ENCODE measurements around the gene ART1.
"Not testable (repeated sequence)": the region's sequence is repeated elsewhere in the genome, so short reads cannot be mapped to it uniquely, and the experiment has no call there.

The ART1 gene

DNA sequence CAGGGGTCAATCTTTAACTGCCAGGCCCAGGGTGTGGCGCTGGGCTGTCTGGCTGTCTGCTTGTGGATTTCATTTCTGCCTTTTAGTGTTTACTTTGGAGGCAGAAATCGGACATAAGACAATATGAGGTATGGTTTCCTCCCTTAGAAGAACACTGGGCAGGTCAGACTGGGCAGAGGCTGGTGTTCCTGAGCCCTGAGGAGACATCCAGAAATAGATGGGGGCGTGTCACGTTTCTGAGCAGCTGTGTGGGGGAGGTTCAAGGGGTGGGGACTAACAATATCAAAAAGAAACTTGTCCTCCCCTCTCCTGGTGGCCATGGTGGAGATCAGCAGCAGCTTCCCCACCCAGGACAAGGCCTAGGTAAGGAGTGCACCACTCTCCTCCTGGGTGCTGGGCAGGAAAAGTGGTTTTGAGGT is at the start of gene ART1:
Gene ART1 (plus strand): TSS at position 312 of the 419 bp plus-strand sequence. CDS start 14,086 bp downstream, outside the sequence.
- FAIRE-seq = no peak

GRCh38 chr11:3597743-3598142 is 47.2 kb upstream of the ART1 start:
- not testable (repeated sequence) for FAIRE-seq

GRCh38 chr11:3600201-3600600 is 44.7 kb upstream of the ART1 start:
- not testable (repeated sequence) for FAIRE-seq

DNA sequence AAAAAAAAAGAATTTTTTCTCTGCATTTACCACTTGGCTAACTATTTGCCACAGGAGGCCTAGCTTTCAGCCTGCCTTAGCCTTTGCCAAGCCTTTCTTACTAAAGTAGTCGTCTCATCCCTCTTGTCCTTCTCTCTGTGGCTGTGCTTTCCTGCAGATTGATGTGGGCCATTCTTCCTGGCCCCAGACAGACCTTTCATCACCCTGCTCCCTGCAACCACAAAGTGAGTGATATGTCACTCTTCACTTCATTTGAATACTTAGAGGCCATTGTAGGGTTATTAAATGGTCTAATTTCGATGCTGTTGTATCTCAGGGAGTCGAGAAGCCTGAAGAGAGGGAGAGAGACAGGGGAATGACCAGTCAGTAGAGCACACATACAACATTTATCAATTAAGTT is 40.8 kb upstream of the ART1 start:
- no peak for FAIRE-seq

GRCh38 chr11:3605283-3605662 is 39.7 kb upstream of the ART1 start:
- FAIRE-seq = no peak

GRCh38 chr11:3605771-3606203 is 39.1 kb upstream of the ART1 start:
- no peak for FAIRE-seq

- FAIRE-seq = no peak
Measured at GRCh38 chr11:3609416-3610265, 35.3 kb upstream of the ART1 start.

- FAIRE-seq = no peak
Measured at GRCh38 chr11:3610846-3611245, 34.1 kb upstream of the ART1 start.

GRCh38 chr11:3611976-3612678 is 32.8 kb upstream of the ART1 start:
- FAIRE-seq = no peak

DNA sequence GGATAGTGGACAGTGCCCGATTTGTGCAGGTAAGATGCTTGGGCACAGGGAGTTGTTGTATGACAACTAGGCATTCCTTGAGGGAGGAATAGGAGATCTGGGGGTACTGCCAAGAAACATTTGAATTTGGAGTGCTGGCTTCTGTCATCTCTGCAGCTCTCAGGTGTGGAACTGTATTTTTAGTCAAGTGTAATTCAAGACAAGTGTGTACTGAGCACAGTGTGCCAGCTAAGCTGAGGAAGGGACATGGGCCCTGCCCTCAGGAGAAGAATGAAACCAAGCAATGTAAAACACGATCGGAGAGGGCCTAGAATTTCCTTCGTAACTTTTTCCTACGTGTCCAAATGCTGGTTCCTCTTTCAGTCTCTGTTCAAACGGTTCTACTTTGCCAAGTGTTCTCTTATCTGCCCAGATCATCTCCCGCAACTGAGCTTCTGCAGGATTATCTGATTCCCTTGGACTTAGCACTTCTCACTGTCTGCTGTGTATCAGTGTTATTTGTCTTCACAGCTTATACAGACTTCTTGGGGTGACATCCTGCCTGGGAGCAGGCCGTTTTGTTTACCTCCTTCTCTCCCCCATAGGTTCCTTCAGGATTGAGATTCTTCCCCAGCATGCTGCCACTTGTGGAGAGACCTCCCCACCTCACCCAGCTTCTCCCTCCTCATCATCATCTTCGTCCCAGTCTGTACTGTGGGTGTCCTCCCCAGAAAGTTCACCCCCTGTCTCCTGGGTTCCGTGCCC is 30.8 kb upstream of the ART1 start:
- FAIRE-seq = no peak

DNA sequence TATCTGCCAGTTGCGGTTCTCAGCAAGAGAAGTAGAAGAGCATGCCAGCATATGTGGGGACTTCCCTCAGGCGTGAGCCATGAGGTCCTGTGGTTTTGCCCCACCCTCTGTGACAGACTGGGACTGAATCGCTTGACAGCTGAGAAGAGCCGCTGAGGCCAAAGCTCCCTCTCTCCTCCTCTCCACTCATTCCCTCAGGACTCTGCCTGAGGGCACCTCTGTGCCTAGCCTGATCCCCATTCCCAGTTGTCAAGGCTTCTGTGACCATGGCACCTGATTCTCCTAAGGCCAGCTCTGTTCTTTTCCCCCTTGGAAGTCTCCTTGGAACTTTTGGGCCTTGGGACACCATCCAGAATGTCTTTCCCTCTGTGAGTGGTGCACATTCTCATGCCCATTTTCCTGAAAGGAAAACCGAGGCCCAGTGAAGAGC is 30.2 kb upstream of the ART1 start:
- no peak for FAIRE-seq

DNA sequence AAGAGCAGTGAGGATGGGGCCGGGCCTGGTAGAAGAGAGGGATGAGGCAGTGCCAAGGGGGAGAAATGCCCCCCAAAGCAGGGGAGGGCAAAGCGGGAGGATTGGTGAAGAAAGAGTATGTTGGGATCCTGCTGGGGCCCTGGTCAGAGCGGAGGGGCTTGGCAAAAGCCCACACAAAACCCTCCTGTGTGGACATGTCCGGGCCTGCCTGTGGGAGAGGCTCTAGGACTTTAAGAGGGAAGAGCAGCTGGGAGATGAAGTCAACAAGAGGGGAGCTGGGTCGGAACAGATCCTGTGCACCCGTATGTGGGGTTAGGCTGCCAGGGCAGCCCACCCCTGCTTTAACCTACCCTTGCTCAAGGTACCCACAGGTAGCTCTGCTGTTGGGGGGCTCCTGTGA is 28.9 kb upstream of the ART1 start:
- FAIRE-seq = no peak

GRCh38 chr11:3616721-3617460 is 28.0 kb upstream of the ART1 start:
- FAIRE-seq = no peak

DNA sequence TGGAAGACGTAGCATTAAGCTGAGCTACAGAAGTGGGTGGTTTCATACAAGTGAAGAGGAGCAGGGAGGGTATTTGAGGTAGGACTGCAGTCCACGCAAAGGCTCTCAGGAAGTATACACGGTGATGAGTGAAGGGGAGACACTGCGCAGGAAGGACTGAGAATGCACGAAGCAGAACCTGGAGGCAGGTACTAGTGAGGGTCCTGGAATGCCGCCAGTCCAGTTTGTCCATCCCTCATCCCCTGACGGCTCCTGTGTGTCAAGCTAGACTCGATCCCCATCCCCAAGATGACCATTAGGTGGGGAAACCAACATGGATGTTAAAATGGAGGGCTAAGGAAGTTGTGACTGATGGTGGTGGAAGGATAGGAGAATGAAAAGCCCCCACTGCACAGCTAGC is 26.9 kb upstream of the ART1 start:
- FAIRE-seq = no peak

DNA sequence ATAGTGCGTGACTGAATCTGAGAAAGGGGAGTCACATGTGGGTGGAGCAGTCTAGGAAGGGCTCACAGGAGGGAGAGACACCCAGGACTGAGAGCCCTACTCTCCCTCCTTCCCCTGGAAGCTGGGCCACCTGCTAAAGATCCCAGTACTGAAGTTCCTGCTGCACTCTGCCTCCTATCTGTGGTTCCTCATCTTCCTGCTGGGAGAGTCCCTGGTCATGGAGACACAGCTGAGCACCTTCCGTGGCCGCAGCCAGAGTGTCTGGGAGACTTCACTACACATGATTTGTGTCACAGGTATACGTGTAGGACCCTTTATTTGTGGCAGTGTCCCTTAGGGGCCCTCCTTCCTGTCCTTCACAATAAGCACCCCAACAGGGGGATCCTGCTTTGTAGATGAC is 22.4 kb upstream of the ART1 start:
- no peak for FAIRE-seq

DNA sequence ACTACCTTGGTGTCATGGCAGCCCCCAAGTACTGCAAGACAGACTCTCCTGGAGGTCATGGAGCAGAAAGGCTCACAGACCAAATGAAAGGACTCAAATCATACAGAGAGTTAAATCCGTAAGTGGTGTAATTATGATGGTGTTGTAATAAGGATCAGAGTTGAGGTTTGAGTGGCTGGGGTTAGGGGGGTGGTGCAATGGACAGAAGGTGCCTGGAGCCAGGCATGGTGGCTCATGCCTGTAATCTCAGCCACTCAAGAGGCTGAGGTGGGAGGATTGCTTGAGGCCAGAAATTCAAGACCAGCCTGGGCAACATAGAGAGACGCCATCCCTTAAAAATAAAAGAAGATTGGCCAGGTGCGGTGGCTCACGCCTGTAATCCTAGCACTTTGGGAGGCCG is 21.8 kb upstream of the ART1 start:
- no peak for FAIRE-seq

DNA sequence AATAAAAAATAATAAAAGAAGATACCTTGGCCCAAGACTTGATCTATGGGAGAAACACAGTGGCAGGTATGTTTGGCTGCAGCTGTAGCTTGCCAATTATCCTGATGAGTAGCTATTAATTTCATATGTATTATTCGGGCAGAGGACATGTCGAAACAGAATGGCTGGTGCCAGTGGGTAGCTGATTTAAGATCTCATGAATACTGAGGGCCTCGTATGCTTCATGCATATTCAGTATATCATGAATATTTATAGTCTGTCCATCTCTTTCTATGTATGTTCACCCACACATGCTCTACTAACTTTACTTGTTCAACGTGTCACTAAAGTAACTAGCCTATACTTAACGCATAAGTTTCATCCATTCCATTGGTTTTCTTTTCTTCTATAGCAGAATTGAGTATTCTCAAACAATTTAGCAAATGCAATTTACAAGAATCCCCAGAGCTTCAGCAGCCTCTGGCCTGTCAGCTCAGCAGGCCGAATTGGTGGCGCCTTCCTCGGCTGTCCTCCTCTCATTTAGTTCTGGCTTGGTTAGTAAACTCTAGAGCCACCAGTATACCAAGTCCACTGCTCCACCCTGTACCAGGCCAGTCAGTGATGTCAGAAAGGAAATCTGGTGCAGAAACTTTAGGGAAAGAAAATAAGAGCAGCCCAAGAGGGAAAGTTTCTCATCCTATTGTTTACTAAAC is 21.0 kb upstream of the ART1 start:
- no peak for FAIRE-seq

DNA sequence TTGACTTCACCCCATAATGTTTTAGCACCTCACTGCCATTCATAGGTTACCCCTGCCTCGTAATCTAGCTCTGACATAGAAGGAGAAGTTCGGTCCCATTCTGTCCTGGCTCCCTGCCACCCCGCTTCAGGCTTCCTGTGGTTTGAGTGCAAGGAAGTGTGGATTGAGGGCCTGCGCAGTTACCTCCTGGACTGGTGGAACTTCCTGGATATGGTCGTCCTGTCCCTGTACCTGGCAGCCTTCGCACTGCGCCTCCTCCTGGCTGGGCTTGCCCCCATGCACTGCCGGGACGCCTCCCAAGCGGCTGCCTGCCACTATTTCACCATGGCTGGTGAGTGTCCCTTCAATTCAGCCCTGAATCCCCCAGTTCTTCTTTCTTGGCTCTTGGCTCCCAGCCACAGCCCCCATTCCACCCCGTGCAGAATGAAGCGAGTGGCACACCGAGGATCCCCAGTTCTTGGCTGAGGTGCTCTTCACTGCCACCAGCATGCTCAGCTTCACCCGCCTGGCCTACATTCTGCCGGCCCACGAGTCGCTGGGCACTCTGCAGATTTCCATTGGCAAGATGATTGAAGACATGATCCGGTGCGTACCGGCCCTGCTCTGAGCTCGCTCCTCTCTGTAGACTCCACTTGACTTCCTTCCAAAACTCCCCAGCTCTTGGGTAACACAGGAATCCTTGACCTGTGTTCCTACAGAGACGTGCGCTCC is 18.5 kb upstream of the ART1 start:
- no peak for FAIRE-seq

GRCh38 chr11:3627291-3627690 is 17.6 kb upstream of the ART1 start:
- no peak for FAIRE-seq

- FAIRE-seq = no peak
Measured at GRCh38 chr11:3631331-3631730, 13.6 kb upstream of the ART1 start.

- FAIRE-seq = no peak
Measured at GRCh38 chr11:3632070-3632660, 12.8 kb upstream of the ART1 start.

All from islet of Langerhans (tissue), 1 donor.